ENCODE measurements around the gene PDIK1L.

The PDIK1L gene

GRCh38 chr1:26153966-26154532, 42.4 kb downstream of the PDIK1L start:
- TF ChIP-seq, protein P1, sequence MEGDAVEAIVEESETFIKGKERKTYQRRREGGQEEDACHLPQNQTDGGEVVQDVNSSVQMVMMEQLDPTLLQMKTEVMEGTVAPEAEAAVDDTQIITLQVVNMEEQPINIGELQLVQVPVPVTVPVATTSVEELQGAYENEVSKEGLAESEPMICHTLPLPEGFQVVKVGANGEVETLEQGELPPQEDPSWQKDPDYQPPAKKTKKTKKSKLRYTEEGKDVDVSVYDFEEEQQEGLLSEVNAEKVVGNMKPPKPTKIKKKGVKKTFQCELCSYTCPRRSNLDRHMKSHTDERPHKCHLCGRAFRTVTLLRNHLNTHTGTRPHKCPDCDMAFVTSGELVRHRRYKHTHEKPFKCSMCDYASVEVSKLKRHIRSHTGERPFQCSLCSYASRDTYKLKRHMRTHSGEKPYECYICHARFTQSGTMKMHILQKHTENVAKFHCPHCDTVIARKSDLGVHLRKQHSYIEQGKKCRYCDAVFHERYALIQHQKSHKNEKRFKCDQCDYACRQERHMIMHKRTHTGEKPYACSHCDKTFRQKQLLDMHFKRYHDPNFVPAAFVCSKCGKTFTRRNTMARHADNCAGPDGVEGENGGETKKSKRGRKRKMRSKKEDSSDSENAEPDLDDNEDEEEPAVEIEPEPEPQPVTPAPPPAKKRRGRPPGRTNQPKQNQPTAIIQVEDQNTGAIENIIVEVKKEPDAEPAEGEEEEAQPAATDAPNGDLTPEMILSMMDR (IDR thresholded peaks at IDR 0.05; ENCODE audit: extremely low read depth, insufficient read depth, missing control alignments): no peak
- in situ Hi-C loops (cut with MboI; ENCODE audit: low pct_unique_long_range_greater_than_20kb, low sequenced_read_pairs, unreplicated experiment): no loop called here
- no peak for DNase-seq (ENCODE audit: low spot score)

DNA sequence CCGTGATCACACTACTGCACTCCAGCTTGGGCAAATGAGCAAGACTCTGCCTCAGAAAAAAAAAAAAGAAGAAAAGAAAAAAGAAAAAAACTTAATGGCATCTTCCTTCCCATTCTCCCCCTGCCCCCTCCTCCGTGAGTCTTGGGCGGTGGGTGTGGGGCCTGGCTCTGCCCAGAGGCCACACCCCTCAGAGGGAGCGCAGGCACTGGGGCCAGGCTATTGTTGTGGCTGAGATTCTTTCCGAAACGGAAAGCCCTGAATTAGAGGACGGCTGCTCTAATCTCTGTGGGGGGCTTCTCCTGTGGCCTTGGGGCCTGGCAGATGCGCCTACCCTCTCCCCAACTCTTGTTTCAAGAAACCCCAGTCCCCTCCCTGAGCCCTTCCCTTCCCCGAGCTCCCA, 43.1 kb downstream of the PDIK1L start:
- in situ Hi-C loops (cut with MboI; ENCODE audit: low pct_unique_long_range_greater_than_20kb, low sequenced_read_pairs, unreplicated experiment): no loop called here
- TF ChIP-seq, protein P1 (IDR thresholded peaks at IDR 0.05; ENCODE audit: extremely low read depth, insufficient read depth, missing control alignments): no peak
- no peak for DNase-seq (ENCODE audit: low spot score)

DNA sequence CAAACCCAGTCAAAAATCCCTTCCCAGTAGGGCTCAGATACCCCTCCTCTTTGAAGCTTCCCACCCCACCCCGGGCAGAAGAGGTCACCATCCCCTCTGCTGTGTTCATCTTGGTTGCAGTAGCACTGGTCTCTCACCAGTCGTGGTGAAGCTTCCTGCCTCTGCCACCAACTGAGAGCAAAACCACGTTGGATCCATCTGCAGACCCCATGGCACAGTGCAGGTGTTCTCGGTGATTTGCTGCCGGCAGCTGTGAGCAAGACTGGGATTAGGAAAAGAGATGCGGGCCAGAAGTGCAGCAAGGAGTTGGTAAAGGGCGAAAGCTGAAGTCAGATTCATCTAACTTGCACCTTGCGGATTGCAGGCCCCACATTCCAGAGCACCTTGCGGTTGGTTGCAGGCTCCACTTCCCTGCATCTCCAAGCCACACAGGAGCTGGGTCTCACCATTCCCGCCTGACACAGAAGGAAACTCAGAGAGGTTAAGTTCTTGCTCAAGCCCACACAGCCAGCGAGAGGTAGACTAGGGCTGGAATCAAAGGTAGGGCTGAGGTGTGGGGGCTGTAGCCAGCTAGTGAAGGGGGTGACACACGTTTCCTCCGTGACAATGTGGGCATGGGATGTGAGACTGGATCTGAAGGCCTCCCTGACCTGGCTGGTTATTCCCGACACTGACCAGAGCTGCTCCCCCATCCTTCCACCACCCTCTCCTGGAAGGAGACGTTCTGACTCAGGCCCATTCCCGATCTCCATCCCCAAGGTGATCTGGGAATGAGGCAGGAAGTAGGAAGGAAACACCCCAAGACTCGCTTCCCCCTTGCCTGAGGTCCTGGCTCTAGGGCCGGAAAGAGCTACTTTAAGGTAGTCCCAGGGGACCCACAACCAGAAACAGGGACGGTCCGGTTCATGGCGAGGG, 44.0 kb downstream of the PDIK1L start:
- TF ChIP-seq, protein P1 (IDR thresholded peaks at IDR 0.05; ENCODE audit: extremely low read depth, insufficient read depth, missing control alignments): no peak
- in situ Hi-C loops (cut with MboI; ENCODE audit: low pct_unique_long_range_greater_than_20kb, low sequenced_read_pairs, unreplicated experiment): no loop called here
- DNase-seq (ENCODE audit: low spot score): no peak

GRCh38 chr1:26156285-26157038, 44.8 kb downstream of the PDIK1L start:
- in situ Hi-C loops (cut with MboI; ENCODE audit: low pct_unique_long_range_greater_than_20kb, low sequenced_read_pairs, unreplicated experiment): no loop called here
- DNase-seq (ENCODE audit: low spot score): no peak
- TF ChIP-seq, protein P1 (IDR thresholded peaks at IDR 0.05; ENCODE audit: extremely low read depth, insufficient read depth, missing control alignments): no peak

GRCh38 chr1:26158271-26158907, 46.8 kb downstream of the PDIK1L start:
- in situ Hi-C loops (cut with MboI; ENCODE audit: low pct_unique_long_range_greater_than_20kb, low sequenced_read_pairs, unreplicated experiment): no loop called here
- TF ChIP-seq, protein P1 (IDR thresholded peaks at IDR 0.05; ENCODE audit: extremely low read depth, insufficient read depth, missing control alignments): no peak
- DNase-seq (ENCODE audit: low spot score): no peak
